ENCODE results near the gene P2RX6.
A peak's percentile ranks its signal among the peaks of the same experiment; 100 is the strongest.

The P2RX6 gene

DNA sequence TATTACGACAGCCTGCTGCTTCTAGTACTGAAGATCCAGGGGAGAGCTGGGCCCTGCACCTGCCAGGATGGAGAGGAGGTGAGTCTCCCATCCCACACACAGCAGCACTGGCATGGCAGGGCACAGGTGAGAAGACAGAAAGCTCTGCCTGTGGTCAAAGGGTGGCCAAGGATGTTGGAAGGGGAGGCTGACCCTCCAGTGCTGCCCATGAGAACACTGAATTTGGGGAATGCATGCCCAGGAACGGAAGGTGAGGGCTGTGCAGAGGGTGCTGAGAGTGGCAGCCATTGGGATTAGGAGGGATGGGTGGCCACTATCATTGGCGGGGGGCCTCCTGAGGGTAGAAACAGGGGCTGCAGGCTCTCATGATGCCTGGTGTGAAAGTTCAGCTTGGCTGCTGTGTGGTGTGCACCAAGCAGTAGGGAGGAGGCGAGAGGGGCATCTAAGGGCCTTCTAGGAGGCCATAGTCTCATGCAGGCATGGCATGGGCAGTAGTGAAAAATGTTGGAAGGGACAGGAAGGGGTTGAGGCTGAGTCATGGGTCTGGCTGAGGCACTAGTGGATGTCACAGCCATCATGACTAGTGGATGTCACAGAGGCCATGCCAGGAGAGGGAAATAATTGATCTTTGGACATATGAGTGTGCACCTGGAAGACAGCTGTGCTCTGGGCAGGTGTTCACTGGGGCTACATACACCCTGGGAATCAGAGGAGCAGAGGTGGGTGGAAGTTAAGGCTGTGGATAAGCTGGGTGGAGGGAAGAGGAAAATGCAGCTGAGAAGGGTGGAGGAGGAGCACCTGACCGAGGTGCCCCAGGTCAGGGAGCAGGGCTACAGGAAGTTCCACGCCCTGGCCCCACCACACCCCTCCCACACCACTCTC is 28.3 kb downstream of the P2RX6 start:
- TF ChIP-seq, protein P1, sequence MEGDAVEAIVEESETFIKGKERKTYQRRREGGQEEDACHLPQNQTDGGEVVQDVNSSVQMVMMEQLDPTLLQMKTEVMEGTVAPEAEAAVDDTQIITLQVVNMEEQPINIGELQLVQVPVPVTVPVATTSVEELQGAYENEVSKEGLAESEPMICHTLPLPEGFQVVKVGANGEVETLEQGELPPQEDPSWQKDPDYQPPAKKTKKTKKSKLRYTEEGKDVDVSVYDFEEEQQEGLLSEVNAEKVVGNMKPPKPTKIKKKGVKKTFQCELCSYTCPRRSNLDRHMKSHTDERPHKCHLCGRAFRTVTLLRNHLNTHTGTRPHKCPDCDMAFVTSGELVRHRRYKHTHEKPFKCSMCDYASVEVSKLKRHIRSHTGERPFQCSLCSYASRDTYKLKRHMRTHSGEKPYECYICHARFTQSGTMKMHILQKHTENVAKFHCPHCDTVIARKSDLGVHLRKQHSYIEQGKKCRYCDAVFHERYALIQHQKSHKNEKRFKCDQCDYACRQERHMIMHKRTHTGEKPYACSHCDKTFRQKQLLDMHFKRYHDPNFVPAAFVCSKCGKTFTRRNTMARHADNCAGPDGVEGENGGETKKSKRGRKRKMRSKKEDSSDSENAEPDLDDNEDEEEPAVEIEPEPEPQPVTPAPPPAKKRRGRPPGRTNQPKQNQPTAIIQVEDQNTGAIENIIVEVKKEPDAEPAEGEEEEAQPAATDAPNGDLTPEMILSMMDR (IDR thresholded peaks at IDR 0.05; ENCODE audit: borderline replicate concordance, control extremely low read depth, extremely low read depth, insufficient read depth, missing control alignments), result no peak
- peak; percentile 15 for DNase-seq (ENCODE audit: low spot score)
- in situ Hi-C loops (cut with MboI; ENCODE audit: low sequenced_read_pairs, unreplicated experiment), result no loop called here

DNA sequence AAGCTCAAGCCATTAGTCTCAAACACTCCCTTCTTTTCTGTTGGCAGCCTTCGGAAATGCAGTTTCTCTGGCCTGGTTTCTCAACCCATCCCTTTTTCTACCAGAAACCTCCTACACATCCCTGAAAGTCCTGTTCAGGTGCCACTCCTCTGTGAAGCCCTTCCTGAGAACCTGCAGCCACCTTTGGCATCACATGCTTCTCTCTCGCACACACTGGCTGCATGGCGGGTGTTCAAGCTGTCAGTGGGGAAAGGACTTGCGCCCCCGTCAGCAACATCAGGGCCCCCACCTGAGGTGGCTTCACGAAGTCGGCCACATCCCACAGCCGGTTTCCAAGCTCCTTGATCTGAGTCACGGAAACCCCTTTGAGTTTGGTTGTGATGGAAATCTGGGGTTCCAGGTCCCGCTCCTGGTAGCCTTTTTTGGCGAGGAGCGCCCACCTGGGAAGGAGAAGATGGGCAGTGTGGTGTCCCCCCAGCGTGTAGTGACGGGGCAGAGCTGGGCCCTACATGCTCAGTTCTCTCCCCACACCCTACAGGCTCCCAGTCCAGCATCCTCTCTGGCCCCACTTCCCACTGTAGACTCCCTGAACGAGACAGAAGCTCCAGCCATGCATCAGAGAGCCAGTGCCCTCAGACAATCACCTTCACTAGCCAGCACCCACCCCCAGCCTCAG is 29.0 kb downstream of the P2RX6 start:
- TF ChIP-seq, protein P1 (IDR thresholded peaks at IDR 0.05; ENCODE audit: borderline replicate concordance, control extremely low read depth, extremely low read depth, insufficient read depth, missing control alignments), result no peak
- peak; percentile 15 for DNase-seq (ENCODE audit: low spot score)
- in situ Hi-C loops (cut with MboI; ENCODE audit: low sequenced_read_pairs, unreplicated experiment), result no loop called here

DNA sequence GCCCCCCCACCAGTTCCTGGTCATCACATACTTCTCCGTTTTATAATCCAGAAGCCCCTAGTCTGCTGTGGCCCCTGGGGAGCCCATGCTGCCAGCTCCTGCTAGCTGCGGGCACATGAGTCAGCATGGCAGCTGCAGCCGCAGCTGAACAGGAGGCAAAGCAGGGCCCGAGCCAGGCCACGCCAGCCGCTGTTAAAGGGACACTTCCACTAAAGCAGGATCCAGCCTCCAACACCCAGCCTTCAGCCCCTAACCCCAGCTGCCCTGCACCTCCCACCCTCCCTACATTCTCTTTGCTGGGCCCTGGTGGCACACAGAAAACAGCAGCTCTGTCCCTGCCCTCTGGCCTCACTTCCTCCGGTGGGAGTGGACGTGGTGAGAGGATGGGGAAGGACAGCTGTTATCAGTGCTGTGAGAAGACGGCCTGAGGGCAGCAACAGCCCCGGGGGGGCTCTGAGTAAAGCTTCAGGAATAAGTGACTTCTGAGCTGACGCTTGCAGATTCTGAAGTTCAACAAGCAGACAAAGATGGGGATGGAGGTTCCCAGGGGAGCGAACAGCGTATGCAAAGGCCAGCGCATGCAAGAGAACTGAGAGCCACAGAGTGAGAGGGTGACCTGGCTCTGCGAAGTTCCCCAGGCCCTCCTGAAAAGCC is 30.1 kb downstream of the P2RX6 start:
- TF ChIP-seq, protein P1 (IDR thresholded peaks at IDR 0.05; ENCODE audit: borderline replicate concordance, control extremely low read depth, extremely low read depth, insufficient read depth, missing control alignments), result no peak
- in situ Hi-C loops (cut with MboI; ENCODE audit: low sequenced_read_pairs, unreplicated experiment), result no loop called here
- no peak for DNase-seq (ENCODE audit: low spot score)

DNA sequence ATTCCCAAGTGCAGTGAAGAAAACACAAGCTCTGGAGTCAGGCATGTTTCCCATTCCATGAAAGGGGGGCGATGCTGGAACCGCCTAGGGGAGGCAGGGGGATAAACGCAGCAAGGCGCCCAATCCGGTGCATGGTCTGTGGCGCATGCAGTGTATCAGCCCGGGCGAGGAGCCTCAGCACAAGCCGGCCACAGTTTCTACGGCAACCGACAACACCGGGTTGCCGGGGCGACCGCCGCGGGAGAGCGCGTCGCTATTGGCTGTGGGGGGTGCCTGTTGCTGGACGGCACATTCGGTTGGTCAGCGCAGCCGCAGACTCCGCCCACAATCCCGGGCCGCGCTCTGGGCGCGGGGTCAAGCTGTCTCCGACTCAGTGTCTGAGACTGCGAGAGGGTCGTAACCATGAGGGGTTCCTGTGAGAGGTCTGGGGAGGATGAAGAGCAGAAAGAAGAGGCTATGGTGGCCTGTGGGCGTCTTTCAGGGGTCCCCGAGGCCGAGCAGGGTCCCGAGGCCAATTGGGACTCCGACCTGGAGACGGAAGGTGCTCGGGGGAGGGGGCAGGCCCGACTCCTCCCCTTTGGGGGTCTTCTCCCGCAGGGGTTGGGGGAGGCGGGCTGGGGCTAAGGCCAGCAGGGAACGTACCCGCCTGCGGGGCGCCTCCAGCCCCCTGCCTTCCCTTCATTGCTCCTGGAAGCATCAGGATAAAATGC is 30.8 kb downstream of the P2RX6 start, which contains the start of gene LRRC74B:
TSS of gene LRRC74B (plus strand) at position 362 of the 710 bp plus-strand sequence. CDS start at position 403, 41 bp downstream.
- TF ChIP-seq, protein P1 (IDR thresholded peaks at IDR 0.05; ENCODE audit: borderline replicate concordance, control extremely low read depth, extremely low read depth, insufficient read depth, missing control alignments), result no peak
- in situ Hi-C loops (cut with MboI; ENCODE audit: low sequenced_read_pairs, unreplicated experiment), result no loop called here

DNA sequence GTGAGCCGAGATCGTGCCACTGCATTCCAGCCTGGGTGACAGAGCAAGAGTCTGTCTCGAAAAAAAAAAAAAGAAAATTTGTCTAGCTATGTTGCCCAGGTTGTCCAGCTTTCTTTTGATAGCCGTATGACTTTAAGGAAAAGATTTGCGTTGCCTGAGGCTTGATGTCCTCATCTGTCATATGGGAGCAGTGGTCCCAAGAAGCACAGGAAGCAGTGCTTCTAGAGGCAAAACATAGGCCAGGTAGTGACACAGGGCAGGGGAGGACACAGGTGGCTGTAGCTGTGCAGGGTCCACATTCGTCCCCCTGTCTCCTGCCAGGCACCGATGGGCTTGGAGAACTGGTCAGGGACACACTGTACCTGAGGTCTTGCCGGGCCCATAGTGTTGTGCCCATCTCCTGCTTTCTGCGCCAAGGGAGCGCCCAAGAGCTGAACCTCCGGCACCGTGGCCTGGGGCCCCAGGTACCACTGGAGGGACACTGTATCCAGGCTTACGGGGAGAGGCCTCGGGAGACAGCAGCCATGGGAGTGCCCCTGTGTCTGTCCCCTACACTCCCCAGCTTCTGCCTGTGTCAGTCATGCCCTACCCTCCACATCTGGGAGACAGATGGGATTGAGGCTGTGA is 32.2 kb downstream of the P2RX6 start:
- in situ Hi-C loops (cut with MboI; ENCODE audit: low sequenced_read_pairs, unreplicated experiment), result no loop called here
- DNase-seq (ENCODE audit: low spot score), result peak; percentile 24
- TF ChIP-seq, protein P1 (IDR thresholded peaks at IDR 0.05; ENCODE audit: borderline replicate concordance, control extremely low read depth, extremely low read depth, insufficient read depth, missing control alignments), result no peak

More for the DNA sequence above, 30.8 kb downstream of the P2RX6 start, which contains the start of gene LRRC74B:
- DNase-seq (ENCODE audit: low spot score), result peak; percentile 98
